PC-3 (cell line): ENCODE data around the gene SHANK3. TPM values are rescaled to one million over a fixed set of nuclear protein-coding genes. Genes with fewer than 3 reads are reported as not detected.

Experiments used
- ATAC-seq: fragments of 200-7000 bp; cut with Tn5 transposase; 2 replicates; pipeline ENCODE4 v1.9.1; 2020; ENCODE audit warnings: mild to moderate bottlenecking, moderate library complexity
- BruUV-seq: library from RNA; stranded (reverse); fragments of 400-500 nt; replicated peaks from 2 replicates; lab custom pipeline; 2021; lab: Mats Ljungman, UMichigan
- CTCF ChIA-PET: fragments of 300-600 bp; sonication (Branson Sonifier 250); formaldehyde crosslinking; loops from one replicate; lab custom pipeline; 2022; ENCODE audit warnings: antibody characterized with exemption; lab: Charles Lee
- POLR2A ChIA-PET: fragments of 300-600 bp; sonication (Branson Sonifier 250); formaldehyde crosslinking; loops from one replicate; lab custom pipeline; 2022; ENCODE audit warnings: antibody characterized with exemption; ENCODE audit not compliant: unreplicated experiment; lab: Charles Lee
- DNase-seq: peaks from one replicate; pipeline ENCODE4 v3.0.0-alpha.2; 2015
- H2AFZ ChIP-seq: fragments of 300-600 bp; sonication (generic); 2 replicates; pipeline ENCODE4 v1.6.0; 2016; ENCODE audit warnings: antibody characterized with exemption, low read length
- H3F3A ChIP-seq: fragments of 300-600 bp; sonication (generic); one replicate; pipeline ENCODE4 v1.6.0; 2017; ENCODE audit warnings: antibody characterized with exemption, low read length, control low read depth, mild to moderate bottlenecking; ENCODE audit not compliant: unreplicated experiment
- H3K27ac ChIP-seq: fragments of 300-600 bp; sonication (generic); 2 replicates; pipeline ENCODE4 v1.5.1; 2016; ENCODE audit warnings: mild to moderate bottlenecking, low read length
- H3K27me3 ChIP-seq: fragments of 300-600 bp; sonication (generic); 2 replicates; pipeline ENCODE4 v1.6.1; 2016; ENCODE audit warnings: low read length, mixed read lengths
- H3K36me3 ChIP-seq: fragments of 300-600 bp; sonication (generic); 2 replicates; pipeline ENCODE4 v1.6.1; 2016; ENCODE audit warnings: low read depth, mixed run types, low read length, mixed read lengths
- H3K4me1 ChIP-seq: fragments of 300-600 bp; sonication (generic); 2 replicates; pipeline ENCODE4 v1.5.1; 2016; ENCODE audit warnings: low read length; ENCODE audit not compliant: insufficient read depth
- H3K4me2 ChIP-seq: fragments of 300-600 bp; sonication (generic); 2 replicates; pipeline ENCODE4 v1.6.0; 2016; ENCODE audit warnings: low read length
- H3K4me3 ChIP-seq: fragments of 300-600 bp; sonication (generic); 2 replicates; pipeline ENCODE4 v1.5.1; 2016; ENCODE audit warnings: mild to moderate bottlenecking, low read length, mixed read lengths
- H3K79me2 ChIP-seq: fragments of 300-600 bp; sonication (generic); 2 replicates; pipeline ENCODE4 v1.6.1; 2017; ENCODE audit warnings: low read length, mixed read lengths
- H3K9ac ChIP-seq: fragments of 300-600 bp; sonication (generic); 2 replicates; pipeline ENCODE4 v1.6.0; 2016; ENCODE audit warnings: mild to moderate bottlenecking, low read length
- H3K9me2 ChIP-seq: fragments of 300-600 bp; sonication (generic); replicated peaks from 2 replicates; pipeline ENCODE4 v1.6.1; 2016; ENCODE audit warnings: mixed run types, low read length, mixed read lengths
- H3K9me3 ChIP-seq: fragments of 300-600 bp; sonication (generic); 2 replicates; pipeline ENCODE4 v1.6.1; 2016; ENCODE audit warnings: low read length, mixed read lengths
- H4K20me1 ChIP-seq: fragments of 300-600 bp; sonication (generic); 2 replicates; pipeline ENCODE4 v1.6.1; 2016; ENCODE audit warnings: low read length, mixed read lengths
- EZH2 ChIP-seq: fragments of 300-600 bp; sonication (generic); IDR thresholded peaks from one replicate; pipeline ENCODE4 v1.6.1; 2017; ENCODE audit warnings: antibody characterized with exemption, mild to moderate bottlenecking, low read length; ENCODE audit not compliant: unreplicated experiment
- EZH2phosphoT487 ChIP-seq: fragments of 300-600 bp; sonication (generic); IDR thresholded peaks from 2 replicates; pipeline ENCODE4 v1.6.1; 2018; ENCODE audit warnings: mild to moderate bottlenecking, antibody characterized with exemption, low read length, borderline replicate concordance
- intact Hi-C: fragments of 100-400 bp; cut with micrococcal nuclease; formaldehyde crosslinking; loops from 2 replicates; pipeline ENCODE4 v1.9.0; 2023
- total RNA-seq: library from RNA; depleted of rRNA; stranded (reverse); fragments of >200 nt; gene quantifications from 2 replicates; pipeline ENCODE4 v1.2.3, GENCODE V29; 2014
- TF ChIP-seq, protein P1 (sequence below): fragments of 300-600 bp; sonication (generic); conservative IDR thresholded peaks from 2 replicates; pipeline ENCODE4 v1.5.1; 2017; ENCODE audit warnings: antibody characterized with exemption, low read depth, mild to moderate bottlenecking, low read length

Gene SHANK3
- total RNA-seq, 1 experiment from 2014 or later, result 3.7 TPM

DNA sequence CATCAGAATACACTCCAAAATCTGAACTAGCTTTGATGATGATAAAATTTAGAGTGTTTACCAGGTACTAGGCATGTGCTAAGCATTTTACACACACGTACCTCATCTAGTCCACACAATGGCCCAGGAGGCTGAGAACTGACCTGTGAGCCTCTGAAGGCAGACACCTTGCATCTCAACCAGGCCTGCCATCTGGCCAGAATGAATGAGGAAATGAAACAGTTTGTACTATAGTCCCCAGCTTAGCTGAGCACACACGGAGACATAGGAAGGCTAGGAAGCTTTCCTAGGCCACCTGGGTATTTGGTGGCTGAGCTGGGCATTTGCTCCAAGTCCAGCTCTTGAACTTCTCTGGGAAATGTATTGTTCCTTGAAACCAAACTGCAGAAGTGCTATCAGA, 6.9 kb upstream of the SHANK3 start:
- no peak for TF ChIP-seq EZH2
- TF ChIP-seq, protein P1, sequence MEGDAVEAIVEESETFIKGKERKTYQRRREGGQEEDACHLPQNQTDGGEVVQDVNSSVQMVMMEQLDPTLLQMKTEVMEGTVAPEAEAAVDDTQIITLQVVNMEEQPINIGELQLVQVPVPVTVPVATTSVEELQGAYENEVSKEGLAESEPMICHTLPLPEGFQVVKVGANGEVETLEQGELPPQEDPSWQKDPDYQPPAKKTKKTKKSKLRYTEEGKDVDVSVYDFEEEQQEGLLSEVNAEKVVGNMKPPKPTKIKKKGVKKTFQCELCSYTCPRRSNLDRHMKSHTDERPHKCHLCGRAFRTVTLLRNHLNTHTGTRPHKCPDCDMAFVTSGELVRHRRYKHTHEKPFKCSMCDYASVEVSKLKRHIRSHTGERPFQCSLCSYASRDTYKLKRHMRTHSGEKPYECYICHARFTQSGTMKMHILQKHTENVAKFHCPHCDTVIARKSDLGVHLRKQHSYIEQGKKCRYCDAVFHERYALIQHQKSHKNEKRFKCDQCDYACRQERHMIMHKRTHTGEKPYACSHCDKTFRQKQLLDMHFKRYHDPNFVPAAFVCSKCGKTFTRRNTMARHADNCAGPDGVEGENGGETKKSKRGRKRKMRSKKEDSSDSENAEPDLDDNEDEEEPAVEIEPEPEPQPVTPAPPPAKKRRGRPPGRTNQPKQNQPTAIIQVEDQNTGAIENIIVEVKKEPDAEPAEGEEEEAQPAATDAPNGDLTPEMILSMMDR, result no peak
- no peak for TF ChIP-seq EZH2phosphoT487
- BruUV-seq, result no TSS peak
- DNase-seq, result no peak
- no peak overlapping the region for H3K4me2 ChIP-seq
- no peaks in the 10 kb centered on the region for H3K9me3 ChIP-seq
- ChIA-PET CTCF (no interaction called here), POLR2A (no interaction called here)
- no peaks in the 10 kb centered on the region for H3K79me2 ChIP-seq
- intact Hi-C loops, result no loop called here
- no peak overlapping the region for H3K27ac ChIP-seq
- no peak overlapping the region for H3K9ac ChIP-seq
- no peaks in the 10 kb centered on the region for H3K9me2 ChIP-seq
- no peak overlapping the region for H2AFZ ChIP-seq
- ATAC-seq, result no peak
- no peaks in the 10 kb centered on the region for H3K36me3 ChIP-seq
- H3F3A ChIP-seq, result no peaks in the 10 kb centered on the region
- no peak overlapping the region for H3K4me3 ChIP-seq
- no peaks in the 10 kb centered on the region for H3K27me3 ChIP-seq
- no peaks in the 10 kb centered on the region for H3K4me1 ChIP-seq
- H4K20me1 ChIP-seq, result no peaks in the 10 kb centered on the region

DNA sequence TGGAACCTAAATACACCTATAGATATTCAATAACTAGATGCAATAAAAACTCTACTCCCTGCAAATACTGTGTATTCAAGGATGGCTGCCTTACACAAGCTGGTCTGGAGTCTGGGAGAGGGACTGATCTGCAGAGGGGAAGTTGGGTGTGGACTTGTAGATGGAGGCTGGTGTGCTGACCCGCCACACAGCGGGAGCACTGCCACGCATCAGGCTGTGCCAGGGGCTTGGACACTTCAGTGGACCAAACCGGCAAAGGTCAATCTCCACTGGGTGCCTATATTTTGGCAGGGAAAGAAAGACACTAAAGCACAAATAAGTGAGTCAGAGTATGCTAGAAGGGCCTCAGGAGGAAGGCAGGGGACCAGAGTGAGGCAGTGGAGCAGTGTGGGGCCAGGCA, 2.1 kb upstream of the SHANK3 start:
- no peak overlapping the region for H3K4me3 ChIP-seq
- H3K79me2 ChIP-seq, result no peaks in the 10 kb centered on the region
- 0 out of 2 replicates have a peak, but pooled peaks cover under 1% of the 10 kb centered on the region for H3K4me1 ChIP-seq
- H3K9ac ChIP-seq, result no peak overlapping the region
- no peak overlapping the region for H3K4me2 ChIP-seq
- DNase-seq, result no peak
- ChIA-PET POLR2A (no interaction called here), CTCF (no interaction called here)
- TF ChIP-seq EZH2phosphoT487 (no peak), EZH2 (no peak)
- TF ChIP-seq, protein P1, result no peak
- H3K9me3 ChIP-seq, result no peaks in the 10 kb centered on the region
- H3K36me3 ChIP-seq, result no peaks in the 10 kb centered on the region
- intact Hi-C loops, result no loop called here
- no peaks in the 10 kb centered on the region for H3K9me2 ChIP-seq
- H3K27ac ChIP-seq, result no peak overlapping the region
- no peaks in the 10 kb centered on the region for H3F3A ChIP-seq
- no peaks in the 10 kb centered on the region for H3K27me3 ChIP-seq
- H4K20me1 ChIP-seq, result no peaks in the 10 kb centered on the region
- H2AFZ ChIP-seq, result no peak overlapping the region
- no TSS peak for BruUV-seq
- no peak for ATAC-seq

DNA sequence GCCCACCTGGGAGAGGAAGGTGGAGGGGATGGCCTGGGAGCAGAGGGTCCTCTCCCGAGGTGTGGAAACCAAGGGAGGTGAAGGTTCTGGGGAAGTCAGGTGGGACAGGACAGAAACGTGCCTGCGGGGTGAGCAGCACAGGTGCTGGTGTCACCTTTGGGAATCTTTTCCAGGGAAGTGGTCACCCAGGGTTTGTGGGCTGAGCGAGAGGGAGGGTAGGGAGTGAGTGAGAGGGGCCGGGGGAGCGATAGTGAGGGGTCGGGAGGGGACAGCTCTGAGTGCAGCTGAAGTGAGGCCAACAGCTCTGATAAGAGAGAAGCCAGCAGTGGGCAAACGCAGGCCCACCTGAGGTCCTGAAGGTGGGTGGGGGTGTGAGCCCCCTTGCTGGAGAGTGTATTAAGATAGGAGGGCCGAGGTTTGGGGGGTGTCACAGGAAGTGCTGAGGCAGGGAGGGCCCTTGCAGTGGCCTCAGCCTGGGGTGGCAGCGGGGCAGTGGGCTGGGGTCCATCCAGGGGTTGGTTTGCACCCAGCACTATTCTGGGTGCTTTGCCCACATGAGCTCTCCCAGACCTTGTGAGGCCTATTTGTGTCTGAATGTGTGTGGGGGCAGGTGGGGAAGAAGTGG, 1.6 kb upstream of the SHANK3 start:
- Histone ChIP-seq H3K9me2 (no peaks in the 10 kb centered on the region), H3F3A (no peaks in the 10 kb centered on the region), H3K27me3 (no peaks in the 10 kb centered on the region), H4K20me1 (no peaks in the 10 kb centered on the region), H3K27ac (no peak overlapping the region), H3K9ac (no peak overlapping the region), H3K79me2 (no peaks in the 10 kb centered on the region), H3K9me3 (no peaks in the 10 kb centered on the region), H2AFZ (no peak overlapping the region), H3K4me2 (no peak overlapping the region), H3K4me3 (no peak overlapping the region), H3K4me1 (0 out of 2 replicates have a peak, but pooled peaks cover 4% of the 10 kb centered on the region), H3K36me3 (no peaks in the 10 kb centered on the region)
- no TSS peak for BruUV-seq
- intact Hi-C loops, result no loop called here
- TF ChIP-seq, protein P1, result no peak
- TF ChIP-seq EZH2phosphoT487, result no peak
- no peak for TF ChIP-seq EZH2
- no peak for ATAC-seq
- DNase-seq, result no peak
- ChIA-PET POLR2A (no interaction called here), CTCF (no interaction called here)
